NCI-H2107 (cell line): ENCODE data around the gene AP4M1.
A peak's percentile ranks its signal among the peaks of the same experiment; 100 is the strongest.
"Not testable (repeated sequence)": the region's sequence is repeated elsewhere in the genome, so short reads cannot be mapped to it uniquely, and the experiment has no call there.

Experiments used
- DNase-seq: peaks from one replicate; lab custom pipeline; 2025; lab: John Stamatoyannopoulos, UW

Gene AP4M1

GRCh38 chr7:100109521-100110163 is 8.2 kb downstream of the AP4M1 start:
- DNase-seq = no peak

GRCh38 chr7:100111156-100111555 is 9.7 kb downstream of the AP4M1 start:
- no peak for DNase-seq

GRCh38 chr7:100111914-100112313 is 10.5 kb downstream of the AP4M1 start:
- no peak for DNase-seq

GRCh38 chr7:100115026-100115425 is 13.6 kb downstream of the AP4M1 start:
- DNase-seq = no peak

- DNase-seq = no peak
Observed at GRCh38 chr7:100118388-100119071, 17.1 kb downstream of the AP4M1 start.

- DNase-seq = peak; percentile 98
Observed at GRCh38 chr7:100119072-100119969, 17.9 kb downstream of the AP4M1 start, which contains the start of the genes CNPY4 and TAF6. TSS of gene CNPY4 (plus strand) at chr7:100119634. CDS start at chr7:100119745, 111 bp downstream. TSS of gene TAF6 (minus strand) at chr7:100119358. CDS start at chr7:100114209, 5,149 bp downstream.

- peak; percentile 31 for DNase-seq
Observed at GRCh38 chr7:100119970-100120732, 18.7 kb downstream of the AP4M1 start.

GRCh38 chr7:100120733-100121036 is 19.2 kb downstream of the AP4M1 start:
- DNase-seq = no peak

- peak; percentile 90 for DNase-seq
Observed at GRCh38 chr7:100122067-100122466, 20.6 kb downstream of the AP4M1 start.

- DNase-seq = no peak
Observed at GRCh38 chr7:100122568-100122967, 21.1 kb downstream of the AP4M1 start.

- DNase-seq = no peak
Observed at GRCh38 chr7:100124301-100125230, 23.1 kb downstream of the AP4M1 start.

GRCh38 chr7:100126239-100126930 is 24.9 kb downstream of the AP4M1 start:
- DNase-seq = no peak

- DNase-seq = peak; percentile 83
Observed at GRCh38 chr7:100126931-100127865, 25.8 kb downstream of the AP4M1 start, which contains the start of gene MBLAC1. TSS of gene MBLAC1 (plus strand) at chr7:100126967. CDS start at chr7:100127396, 429 bp downstream.

- no peak for DNase-seq
Observed at GRCh38 chr7:100127866-100128636, 26.6 kb downstream of the AP4M1 start.

- no peak for DNase-seq
Observed at GRCh38 chr7:100128637-100128963, 27.2 kb downstream of the AP4M1 start.

GRCh38 chr7:100130220-100130607 is 28.8 kb downstream of the AP4M1 start:
- DNase-seq = not testable (repeated sequence)

- peak; percentile 85 for DNase-seq
Observed at GRCh38 chr7:100130608-100131453, 29.4 kb downstream of the AP4M1 start.
